Measurements from ENCODE around the gene TGIF1. TPM values are rescaled to one million over a fixed set of nuclear protein-coding genes. Genes with fewer than 3 reads are reported as not detected.

Gene TGIF1
- total RNA-seq, 4 donors from 2014 or later: 37.3 to 75.7 (median 57.0) TPM

DNA sequence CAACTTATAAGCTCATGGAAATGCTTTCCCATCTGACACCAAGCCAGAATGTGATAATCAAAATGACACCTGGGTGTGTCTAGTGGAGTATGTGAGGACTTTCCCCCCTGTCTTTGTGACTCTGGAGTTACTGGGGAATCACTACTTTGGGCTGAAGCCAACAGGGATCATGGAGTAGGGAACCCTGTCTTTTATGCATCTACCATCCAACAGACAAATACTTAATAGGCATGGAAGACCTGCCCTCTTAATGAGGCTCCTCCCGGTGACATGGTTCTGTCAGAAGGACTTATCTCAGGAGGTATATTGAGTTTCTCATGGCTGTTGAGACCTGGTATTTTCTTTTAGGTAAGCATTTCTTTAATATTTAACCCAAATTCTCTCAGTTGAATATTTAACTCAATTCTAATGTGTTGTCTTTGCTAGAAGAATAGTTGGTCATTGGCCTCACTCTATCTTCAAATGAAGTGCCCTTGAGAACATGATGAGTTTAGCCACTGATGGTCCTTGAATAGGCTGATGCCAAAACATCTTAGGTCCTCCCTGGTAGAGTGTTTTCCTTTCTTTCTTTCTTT lies 42.1 kb downstream of the TGIF1 start:
- 85 to 100% methylated on average over 1 of the region's 1 CpG for WGBS, 2 donors
- Histone ChIP-seq H3K4me1 (no peaks in the 10 kb centered on the region), H3K27me3 (no peaks in the 10 kb centered on the region), H3K36me3 (no peaks in the 10 kb centered on the region), H3K4me3 (no peak overlapping the region), H3K9me3 (no peaks in the 10 kb centered on the region), H3K27ac (no peak overlapping the region)
- DNase-seq: no peak
- TF ChIP-seq CTCF (IDR thresholded peaks at IDR 0.05): no peak
- TF ChIP-seq POLR2A (IDR thresholded peaks at IDR 0.05): no peak
- intact Hi-C loops (cut with DNase I): no loop called here

GRCh38 chr18:3492721-3493120 lies 42.7 kb downstream of the TGIF1 start:
- Histone ChIP-seq H3K36me3 (no peaks in the 10 kb centered on the region), H3K27ac (no peak overlapping the region), H3K27me3 (no peaks in the 10 kb centered on the region), H3K4me1 (no peaks in the 10 kb centered on the region), H3K9me3 (no peaks in the 10 kb centered on the region), H3K4me3 (no peak overlapping the region)
- intact Hi-C loops (cut with DNase I): no loop called here
- 88 to 100% methylated on average over 2 of the region's 2 CpGs for WGBS, 2 donors
- DNase-seq: no peak
- no peak for TF ChIP-seq CTCF (IDR thresholded peaks at IDR 0.05)
- TF ChIP-seq POLR2A (IDR thresholded peaks at IDR 0.05): no peak

DNA sequence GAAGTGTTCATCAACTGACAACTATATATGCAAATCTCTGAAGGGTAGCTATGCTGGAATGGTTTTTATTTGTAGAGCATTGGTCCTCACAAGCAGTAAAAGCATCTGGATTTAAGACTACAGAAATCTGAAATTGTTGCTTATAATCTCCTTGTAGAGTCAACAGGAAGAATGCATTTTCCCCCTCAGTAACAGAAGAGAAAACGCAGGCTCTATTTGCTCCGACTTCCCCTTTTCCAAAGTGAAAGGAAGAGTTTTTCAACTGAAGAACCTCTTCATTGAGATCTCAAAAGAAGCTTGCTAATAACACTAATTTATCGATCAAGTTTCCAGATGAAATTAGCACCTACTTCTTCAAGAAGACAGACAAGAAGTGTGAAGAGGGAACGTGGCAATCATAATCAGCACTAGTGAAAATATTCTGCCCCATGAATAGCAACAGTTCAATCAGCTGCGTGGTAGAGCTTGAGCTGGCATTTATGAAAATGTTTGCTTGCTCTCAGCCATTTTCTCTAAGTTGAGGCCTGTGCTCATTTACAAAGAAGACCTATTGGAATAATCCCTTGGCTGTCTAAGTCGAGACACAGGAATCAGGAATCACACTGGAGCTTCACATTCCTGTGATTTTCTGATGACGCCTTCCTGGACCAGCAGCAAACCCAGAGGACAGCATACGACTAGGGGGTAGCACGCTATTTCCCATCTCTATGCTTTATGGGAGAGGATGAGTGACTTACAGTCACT lies 43.7 kb downstream of the TGIF1 start:
- 81 to 85% methylated on average over 8 to 9 of the region's 9 CpGs for WGBS, 2 donors
- Histone ChIP-seq H3K27ac (no peak overlapping the region), H3K36me3 (no peaks in the 10 kb centered on the region), H3K4me3 (no peak overlapping the region), H3K4me1 (peaks cover 0 to under 1% (median under 1%) of the 10 kb centered on the region in 3 donors), H3K27me3 (peaks cover 0 to 8% (median 0%) of the 10 kb centered on the region in 4 donors), H3K9me3 (no peaks in the 10 kb centered on the region)
- no peak for DNase-seq
- intact Hi-C loops (cut with DNase I): no loop called here
- no peak for TF ChIP-seq POLR2A (IDR thresholded peaks at IDR 0.05)
- TF ChIP-seq CTCF (IDR thresholded peaks at IDR 0.05): no peak

DNA sequence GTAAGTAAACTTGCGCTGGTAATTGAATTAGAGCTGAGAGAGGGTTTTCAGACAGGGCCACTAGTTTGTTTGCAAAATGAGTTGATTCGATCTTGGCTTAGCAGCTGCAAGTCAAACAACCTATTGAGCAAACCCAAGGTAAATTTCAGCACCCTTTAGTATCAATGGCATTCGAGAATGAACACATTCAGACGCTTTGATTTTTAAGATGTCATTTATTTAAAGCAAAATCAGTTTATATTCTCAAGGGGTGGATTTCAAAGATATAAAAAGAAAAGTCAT lies 44.2 kb downstream of the TGIF1 start:
- WGBS, 2 donors: 82 to 87% methylated on average over 4 of the region's 4 CpGs
- intact Hi-C loops (cut with DNase I): no loop called here
- H3K9me3 ChIP-seq: no peaks in the 10 kb centered on the region
- peaks cover 0 to 5% (median 4%) of the 10 kb centered on the region in 3 donors for H3K4me1 ChIP-seq
- H3K36me3 ChIP-seq: no peaks in the 10 kb centered on the region
- DNase-seq: no peak
- no peak overlapping the region for H3K4me3 ChIP-seq
- H3K27ac ChIP-seq: no peak overlapping the region
- TF ChIP-seq CTCF (IDR thresholded peaks at IDR 0.05) (no peak), POLR2A (IDR thresholded peaks at IDR 0.05) (no peak)
- H3K27me3 ChIP-seq: peaks cover 0 to 13% (median 0%) of the 10 kb centered on the region in 4 donors

- no peak overlapping the region for H3K27ac ChIP-seq
- H3K27me3 ChIP-seq: peaks cover 0 to 17% (median 0%) of the 10 kb centered on the region in 4 donors
- TF ChIP-seq POLR2A (IDR thresholded peaks at IDR 0.05) (no peak), CTCF (IDR thresholded peaks at IDR 0.05) (no peak)
- H3K4me3 ChIP-seq: no peak overlapping the region
- peaks cover 0 to 9% (median 7%) of the 10 kb centered on the region in 3 donors for H3K4me1 ChIP-seq
- H3K9me3 ChIP-seq: no peaks in the 10 kb centered on the region
- WGBS, 2 donors: 58 to 66% methylated on average over 5 of the region's 5 CpGs
- no peak for DNase-seq
- intact Hi-C loops (cut with DNase I): no loop called here
- H3K36me3 ChIP-seq: no peaks in the 10 kb centered on the region
Measured at GRCh38 chr18:3494569-3494968, 44.6 kb downstream of the TGIF1 start.
